ENCODE measurements around the gene TMEM132D. TPM values are rescaled to one million over a fixed set of nuclear protein-coding genes. Genes with fewer than 3 reads are reported as not detected.
A peak's percentile ranks its signal among the peaks of the same experiment; 100 is the strongest.

TMEM132D gene
- total RNA-seq: not detected

DNA sequence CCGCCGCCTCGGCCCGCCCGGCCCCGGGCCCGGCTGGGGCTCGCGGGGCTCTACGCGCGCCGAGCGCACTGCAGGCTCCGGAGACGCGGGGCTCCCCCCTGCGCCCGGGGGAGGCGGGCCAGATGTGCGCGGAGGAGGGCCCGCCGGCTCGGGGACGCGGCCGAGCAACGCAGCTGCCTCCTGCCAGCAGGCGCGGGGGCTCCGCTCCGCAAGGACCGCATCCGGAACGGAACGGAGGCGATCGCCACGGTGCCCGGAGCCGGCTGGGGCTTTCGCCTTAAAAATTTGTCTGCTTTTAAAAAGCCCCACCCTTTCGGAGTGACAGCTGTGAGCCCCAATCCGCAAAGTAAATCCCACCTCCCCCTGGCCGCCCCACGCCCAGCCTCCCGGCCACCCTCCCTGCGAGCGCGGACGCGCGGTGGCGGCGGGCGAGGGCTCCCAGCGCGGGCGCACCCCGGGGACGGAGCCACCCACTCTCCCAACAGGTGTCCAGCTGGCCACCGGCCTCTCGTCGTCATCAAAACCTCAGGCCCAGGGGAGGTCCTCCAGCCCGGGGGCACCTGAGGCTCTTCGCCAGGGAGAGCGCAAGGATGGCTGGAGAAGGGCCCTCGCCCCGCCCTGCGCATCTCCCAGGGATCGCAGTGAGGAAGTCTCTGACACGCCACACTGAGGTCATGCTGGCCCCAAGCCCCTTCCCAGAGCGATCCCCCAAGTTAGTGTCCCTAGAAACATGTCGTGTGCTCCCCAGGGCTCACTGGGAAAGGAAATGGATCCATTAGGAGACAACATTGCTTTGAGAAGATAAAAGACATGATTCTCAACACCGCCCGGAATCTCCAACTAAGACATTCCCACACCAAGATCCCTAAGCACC is at the start of gene TMEM132D:
TSS of gene TMEM132D (minus strand) at position 70 of the 874 bp plus-strand sequence.
- no peak for DNase-seq
- Mint-ChIP-seq H3K4me3 (no peak within 1 kb of the TSS), H3K36me3 (no peaks in the 10 kb centered on the region), H3K27ac (no peak within 1 kb of the TSS), H3K9me3 (no peaks in the 10 kb centered on the region), H3K27me3 (peaks cover 24% of the 10 kb centered on the region), H3K4me1 (ENCODE audit: low read depth) (no peaks in the 10 kb centered on the region)
- POLR2A ChIA-PET: no interaction called here
- CTCF ChIA-PET: no interaction called here
- intact Hi-C loops (cut with micrococcal nuclease): no loop called here

DNA sequence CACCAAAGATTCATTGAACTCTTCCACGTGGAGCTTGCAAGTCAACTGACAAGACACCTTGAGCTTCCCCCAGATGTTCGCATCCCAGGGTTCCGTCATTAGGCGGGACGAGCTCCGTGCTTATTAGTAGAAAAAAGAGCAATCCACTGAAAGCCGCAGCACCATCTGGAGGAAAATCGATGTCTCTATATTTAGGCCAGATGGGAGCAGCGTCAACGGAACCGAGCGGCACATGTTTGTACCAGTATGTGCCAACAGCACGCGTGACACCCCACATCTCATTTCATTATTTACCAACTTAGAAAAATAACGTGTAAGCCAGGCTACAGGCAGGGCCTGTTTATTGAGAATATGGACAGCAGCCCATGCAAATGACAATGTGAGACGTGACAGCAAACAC is 45.8 kb upstream of the TMEM132D start:
- POLR2A ChIA-PET: no interaction called here
- H3K9me3 Mint-ChIP-seq: peaks cover 6% of the 10 kb centered on the region
- no peak for DNase-seq
- H3K27me3 Mint-ChIP-seq: no peaks in the 10 kb centered on the region
- H3K27ac Mint-ChIP-seq: no peak overlapping the region
- intact Hi-C loops (cut with micrococcal nuclease): no loop called here
- no peaks in the 10 kb centered on the region for H3K36me3 Mint-ChIP-seq
- no peak overlapping the region for H3K4me3 Mint-ChIP-seq
- H3K4me1 Mint-ChIP-seq (ENCODE audit: low read depth): no peaks in the 10 kb centered on the region
- CTCF ChIA-PET: no interaction called here

DNA sequence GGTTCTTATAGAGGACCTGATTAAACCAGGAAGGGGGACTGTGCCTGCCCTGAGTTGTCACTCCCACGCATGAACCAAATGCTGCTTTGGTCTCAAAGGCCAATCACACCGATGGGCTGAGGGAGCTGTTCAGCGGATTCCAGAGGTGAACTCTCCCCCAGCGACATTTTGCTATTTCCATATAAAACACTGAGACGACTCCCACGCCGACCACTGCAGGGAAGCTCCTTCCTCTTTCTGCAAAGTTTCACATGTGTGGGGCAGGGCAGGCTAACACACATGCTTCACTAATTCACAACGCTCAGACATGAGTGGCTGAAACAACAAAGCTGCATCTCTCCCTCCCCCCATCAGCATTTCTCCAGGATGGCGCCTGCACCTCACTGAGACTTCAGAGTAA is 37.8 kb upstream of the TMEM132D start:
- intact Hi-C loops (cut with micrococcal nuclease): no loop called here
- POLR2A ChIA-PET: no interaction called here
- no peaks in the 10 kb centered on the region for H3K9me3 Mint-ChIP-seq
- no peaks in the 10 kb centered on the region for H3K27me3 Mint-ChIP-seq
- H3K36me3 Mint-ChIP-seq: no peaks in the 10 kb centered on the region
- H3K27ac Mint-ChIP-seq: no peak overlapping the region
- no peak for DNase-seq
- CTCF ChIA-PET: no interaction called here
- H3K4me3 Mint-ChIP-seq: no peak overlapping the region
- H3K4me1 Mint-ChIP-seq (ENCODE audit: low read depth): no peaks in the 10 kb centered on the region

DNA sequence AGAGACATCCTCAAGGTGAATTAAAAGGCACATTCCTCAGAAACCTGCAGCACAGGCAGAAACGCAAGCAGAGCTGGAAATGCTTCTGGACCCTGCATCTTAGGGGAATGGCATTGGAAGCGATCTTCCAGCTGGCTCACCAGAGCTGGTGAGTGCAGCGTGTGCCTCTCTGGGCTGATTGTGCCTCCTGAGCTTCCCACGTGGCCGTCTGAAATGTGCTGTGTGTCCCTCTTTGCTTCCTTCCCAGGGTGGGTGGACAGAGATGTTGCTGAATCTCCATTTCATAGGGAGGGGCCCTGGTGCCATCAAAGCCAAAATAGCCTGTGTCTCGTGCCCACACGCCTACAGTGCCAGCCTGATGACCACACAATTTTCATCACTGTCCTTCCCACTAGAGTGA is 34.3 kb upstream of the TMEM132D start:
- Mint-ChIP-seq H3K27me3 (no peaks in the 10 kb centered on the region), H3K4me1 (ENCODE audit: low read depth) (no peaks in the 10 kb centered on the region), H3K27ac (no peak overlapping the region), H3K9me3 (peaks cover 8% of the 10 kb centered on the region), H3K4me3 (no peak overlapping the region), H3K36me3 (no peaks in the 10 kb centered on the region)
- CTCF ChIA-PET: no interaction called here
- POLR2A ChIA-PET: no interaction called here
- no peak for DNase-seq
- intact Hi-C loops (cut with micrococcal nuclease): no loop called here

DNA sequence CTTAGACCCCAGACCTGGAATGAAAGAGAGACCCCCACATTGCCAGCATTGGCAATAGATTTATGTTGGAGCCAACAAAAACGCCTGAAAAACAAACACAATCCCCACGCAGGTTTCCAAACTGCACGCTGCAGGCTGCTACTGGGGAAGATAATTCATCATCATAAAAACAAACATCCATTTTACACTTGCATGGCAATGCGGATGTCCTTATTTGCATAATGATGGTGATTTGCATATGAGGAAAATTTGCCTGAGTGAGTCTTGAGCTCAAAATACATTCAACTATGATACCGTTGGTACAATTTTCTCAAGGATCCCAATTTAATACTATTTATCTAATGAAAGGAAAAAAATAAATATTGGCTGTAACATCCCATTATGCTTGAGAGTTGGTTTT is 33.6 kb upstream of the TMEM132D start:
- DNase-seq: no peak

DNA sequence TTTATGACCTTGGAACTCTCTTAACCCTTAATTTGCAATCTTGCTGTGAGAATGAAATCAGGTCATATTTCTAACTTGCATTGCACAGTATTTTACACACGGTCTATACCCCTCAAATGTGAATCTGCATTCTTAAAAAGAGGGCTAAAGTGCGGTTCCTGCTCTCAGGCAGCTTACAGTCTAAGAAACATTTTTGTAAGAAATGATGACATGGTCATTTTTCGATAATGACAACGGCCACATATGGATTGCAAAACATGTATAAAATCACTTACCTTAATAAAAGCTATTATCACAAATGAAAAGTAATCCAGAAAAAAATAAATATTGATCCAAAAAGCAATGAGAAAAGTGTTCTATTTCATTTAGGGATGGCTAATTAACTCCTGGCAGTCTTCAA is 24.8 kb upstream of the TMEM132D start:
- CTCF ChIA-PET: no interaction called here
- Mint-ChIP-seq H3K36me3 (no peaks in the 10 kb centered on the region), H3K9me3 (peaks cover 15% of the 10 kb centered on the region), H3K4me1 (ENCODE audit: low read depth) (no peaks in the 10 kb centered on the region), H3K27ac (no peak overlapping the region), H3K4me3 (no peak overlapping the region), H3K27me3 (no peaks in the 10 kb centered on the region)
- DNase-seq: no peak
- intact Hi-C loops (cut with micrococcal nuclease): no loop called here
- POLR2A ChIA-PET: no interaction called here

More for the DNA sequence above, 33.6 kb upstream of the TMEM132D start:
- POLR2A ChIA-PET: no interaction called here
- CTCF ChIA-PET: no interaction called here
- intact Hi-C loops (cut with micrococcal nuclease): no loop called here
- Mint-ChIP-seq H3K4me3 (no peak overlapping the region), H3K27me3 (no peaks in the 10 kb centered on the region), H3K9me3 (peaks cover 8% of the 10 kb centered on the region), H3K27ac (no peak overlapping the region), H3K4me1 (ENCODE audit: low read depth) (no peaks in the 10 kb centered on the region), H3K36me3 (no peaks in the 10 kb centered on the region)

DNA sequence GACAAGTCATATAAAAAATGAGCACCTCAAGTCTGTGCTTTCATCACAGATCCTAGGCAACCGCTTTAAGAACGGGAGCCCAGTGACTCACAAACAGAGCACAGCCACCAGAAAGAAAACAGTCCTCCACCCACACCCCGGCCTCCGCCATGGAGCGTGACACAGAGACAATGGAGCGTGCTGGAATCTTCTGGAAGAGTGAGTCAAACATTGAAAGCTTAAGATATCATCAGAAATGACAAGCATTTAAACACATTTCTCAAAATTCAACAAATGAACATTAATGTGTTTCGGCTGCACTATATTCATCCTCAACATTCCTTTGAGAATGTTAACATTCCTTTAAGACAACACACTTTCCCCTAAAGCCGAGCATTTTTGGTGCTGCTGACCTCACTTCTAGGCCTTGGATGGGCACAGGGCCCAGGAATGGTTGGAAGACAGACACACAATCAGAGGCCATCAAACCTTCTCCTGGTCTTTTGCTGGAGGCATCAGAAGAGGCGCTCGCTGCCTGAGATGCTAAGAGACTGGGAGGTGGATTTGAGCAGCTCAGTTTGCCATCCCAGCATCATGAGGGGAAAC is 23.6 kb upstream of the TMEM132D start:
- Mint-ChIP-seq H3K27ac (no peak overlapping the region), H3K27me3 (no peaks in the 10 kb centered on the region), H3K36me3 (no peaks in the 10 kb centered on the region), H3K4me3 (no peak overlapping the region), H3K9me3 (peaks cover 13% of the 10 kb centered on the region), H3K4me1 (ENCODE audit: low read depth) (no peaks in the 10 kb centered on the region)
- intact Hi-C loops (cut with micrococcal nuclease): no loop called here
- DNase-seq: no peak
- CTCF ChIA-PET: no interaction called here
- POLR2A ChIA-PET: no interaction called here

DNA sequence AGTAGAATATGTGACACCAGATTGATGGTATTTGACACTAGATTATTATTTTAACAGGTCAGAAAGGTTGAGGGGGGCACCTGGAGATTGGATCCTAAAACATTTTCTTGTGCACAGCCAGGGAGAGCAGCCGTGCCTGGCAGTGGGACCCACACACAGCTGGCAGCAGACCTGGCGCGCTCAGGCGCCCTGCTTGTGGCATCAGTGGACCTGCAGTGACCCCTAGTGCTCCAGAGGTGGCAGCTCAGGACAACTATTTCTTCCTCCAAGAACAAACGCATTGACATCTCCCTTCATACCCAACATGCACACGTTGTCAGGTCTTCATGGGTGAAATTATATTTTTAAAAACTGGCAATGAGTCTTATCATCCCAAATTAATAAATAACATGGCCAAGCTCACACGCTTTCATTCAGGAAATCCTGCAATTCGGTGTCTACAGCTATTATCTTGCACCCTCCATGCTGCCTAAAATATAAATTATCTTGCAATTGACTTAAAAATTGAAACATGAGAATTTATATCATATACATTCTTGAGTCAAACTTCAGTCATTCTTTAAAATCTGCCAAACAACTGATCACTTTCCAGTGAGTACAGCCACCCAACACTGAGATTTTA is 7.7 kb upstream of the TMEM132D start:
- Mint-ChIP-seq H3K9me3 (no peaks in the 10 kb centered on the region), H3K36me3 (no peaks in the 10 kb centered on the region), H3K4me3 (no peak overlapping the region), H3K27me3 (peaks cover 2% of the 10 kb centered on the region), H3K4me1 (ENCODE audit: low read depth) (no peaks in the 10 kb centered on the region), H3K27ac (no peak overlapping the region)
- ChIA-PET CTCF (interaction anchor here (0.7 kb wide), 1 partner anchor 1129 kb away, joined by 3 read pairs; no protein-coding TSS in a partner anchor), POLR2A (no interaction called here)
- DNase-seq: peak; percentile 32
- intact Hi-C loops (cut with micrococcal nuclease): loop anchor here (5.0 kb wide), 1 partner anchor 1129 kb away; no protein-coding TSS in a partner anchor

DNA sequence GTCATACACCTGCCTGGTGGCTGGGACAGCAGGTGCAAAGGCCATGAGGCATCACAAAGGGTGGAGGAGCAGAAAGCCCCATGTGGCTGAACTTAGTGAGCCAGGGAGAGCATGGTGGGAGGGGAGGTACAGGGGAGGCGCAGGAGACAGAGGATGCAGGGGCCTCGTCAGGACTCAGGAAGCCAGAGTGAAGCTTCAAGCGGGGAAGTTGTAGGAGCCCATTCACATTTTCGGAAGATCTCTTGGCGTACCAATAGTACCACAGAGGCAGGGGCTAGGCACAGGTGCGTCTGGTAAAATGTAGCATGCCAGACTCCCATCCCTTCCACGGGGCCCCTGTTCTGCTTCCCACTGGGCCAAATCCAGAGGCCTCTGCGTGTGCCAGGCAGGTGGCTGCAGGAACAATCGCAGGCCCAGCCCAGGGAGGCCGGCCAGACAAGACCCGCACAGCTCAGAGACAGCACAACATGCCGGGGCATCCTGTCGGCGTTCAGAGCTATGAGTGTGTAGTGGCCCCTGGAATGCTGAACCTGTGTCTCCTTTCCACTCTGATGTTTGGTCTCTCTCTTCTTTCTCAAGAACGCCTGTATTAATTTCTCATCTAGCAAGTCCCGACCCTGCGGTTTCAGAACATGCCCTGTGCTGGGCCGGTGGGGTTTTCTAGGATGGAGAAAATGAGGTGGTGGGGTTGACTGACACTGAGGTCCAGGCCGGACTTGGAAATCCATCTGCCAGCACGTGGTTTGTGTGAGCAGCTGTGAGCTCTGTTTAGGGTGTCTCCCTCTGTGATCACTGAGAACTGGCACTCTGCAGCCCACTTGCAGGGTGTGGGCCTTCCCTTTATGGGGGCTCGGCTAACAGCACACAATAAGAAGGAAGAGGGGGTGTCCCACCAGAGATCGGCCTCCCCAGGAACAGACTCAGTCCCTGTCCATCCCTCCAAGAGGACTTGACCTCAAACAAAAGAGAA is 5.5 kb upstream of the TMEM132D start:
- DNase-seq: no peak
- no peaks in the 10 kb centered on the region for H3K4me1 Mint-ChIP-seq (ENCODE audit: low read depth)
- no peak overlapping the region for H3K27ac Mint-ChIP-seq
- CTCF ChIA-PET: no interaction called here
- H3K27me3 Mint-ChIP-seq: peaks cover 13% of the 10 kb centered on the region
- H3K4me3 Mint-ChIP-seq: no peak overlapping the region
- no peaks in the 10 kb centered on the region for H3K36me3 Mint-ChIP-seq
- intact Hi-C loops (cut with micrococcal nuclease): loop anchor here (5.0 kb wide), 1 partner anchor 1127 kb away; no protein-coding TSS in a partner anchor
- POLR2A ChIA-PET: no interaction called here
- no peaks in the 10 kb centered on the region for H3K9me3 Mint-ChIP-seq

DNA sequence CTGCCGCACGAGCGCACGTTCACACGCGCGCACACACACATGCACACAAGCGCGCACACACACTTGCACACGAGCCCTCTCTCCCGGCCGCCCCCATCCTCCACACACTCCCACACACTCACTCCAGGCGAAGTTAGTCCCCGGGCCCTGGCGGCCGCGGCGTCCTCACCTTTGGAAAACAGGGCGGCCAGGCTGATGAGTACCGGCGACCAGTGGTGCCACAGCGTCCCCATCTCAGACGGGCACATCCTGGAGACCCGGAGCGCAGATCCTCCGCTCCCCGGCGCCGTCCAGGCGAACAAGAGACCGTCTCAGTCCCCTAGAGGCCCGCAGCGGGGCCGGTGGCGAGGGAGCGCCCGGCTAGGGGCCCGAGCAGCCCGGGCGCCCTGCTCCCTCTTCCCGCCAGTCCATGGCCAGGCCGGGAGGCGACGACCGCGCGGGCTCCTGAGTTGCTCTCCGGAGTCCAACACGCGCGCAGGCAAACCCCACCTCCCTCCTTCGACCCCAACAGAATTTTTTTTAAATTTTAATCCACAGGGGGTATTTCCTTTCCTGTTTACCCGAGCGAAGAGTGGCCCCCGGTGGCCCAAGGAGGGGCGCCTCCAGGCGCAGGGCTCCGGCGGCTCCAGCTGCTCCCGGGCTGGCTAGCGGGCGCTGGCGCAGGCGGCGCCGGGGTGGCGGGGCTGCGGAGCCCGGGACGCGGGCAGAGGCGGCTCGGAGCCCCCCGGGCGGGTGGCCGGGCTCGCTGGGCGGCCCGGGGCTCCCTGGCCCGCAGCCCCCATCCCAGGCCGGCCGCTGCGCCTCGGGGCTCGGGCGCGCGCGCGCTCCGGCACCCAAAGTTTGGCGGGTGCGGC is 506 bp downstream of the TMEM132D start:
- H3K27me3 Mint-ChIP-seq: peaks cover 22% of the 10 kb centered on the region
- ChIA-PET POLR2A (no interaction called here), CTCF (no interaction called here)
- H3K4me3 Mint-ChIP-seq: no peak overlapping the region
- no peaks in the 10 kb centered on the region for H3K4me1 Mint-ChIP-seq (ENCODE audit: low read depth)
- H3K27ac Mint-ChIP-seq: no peak overlapping the region
- no peaks in the 10 kb centered on the region for H3K36me3 Mint-ChIP-seq
- no peak for DNase-seq
- no peaks in the 10 kb centered on the region for H3K9me3 Mint-ChIP-seq
- intact Hi-C loops (cut with micrococcal nuclease): no loop called here

DNA sequence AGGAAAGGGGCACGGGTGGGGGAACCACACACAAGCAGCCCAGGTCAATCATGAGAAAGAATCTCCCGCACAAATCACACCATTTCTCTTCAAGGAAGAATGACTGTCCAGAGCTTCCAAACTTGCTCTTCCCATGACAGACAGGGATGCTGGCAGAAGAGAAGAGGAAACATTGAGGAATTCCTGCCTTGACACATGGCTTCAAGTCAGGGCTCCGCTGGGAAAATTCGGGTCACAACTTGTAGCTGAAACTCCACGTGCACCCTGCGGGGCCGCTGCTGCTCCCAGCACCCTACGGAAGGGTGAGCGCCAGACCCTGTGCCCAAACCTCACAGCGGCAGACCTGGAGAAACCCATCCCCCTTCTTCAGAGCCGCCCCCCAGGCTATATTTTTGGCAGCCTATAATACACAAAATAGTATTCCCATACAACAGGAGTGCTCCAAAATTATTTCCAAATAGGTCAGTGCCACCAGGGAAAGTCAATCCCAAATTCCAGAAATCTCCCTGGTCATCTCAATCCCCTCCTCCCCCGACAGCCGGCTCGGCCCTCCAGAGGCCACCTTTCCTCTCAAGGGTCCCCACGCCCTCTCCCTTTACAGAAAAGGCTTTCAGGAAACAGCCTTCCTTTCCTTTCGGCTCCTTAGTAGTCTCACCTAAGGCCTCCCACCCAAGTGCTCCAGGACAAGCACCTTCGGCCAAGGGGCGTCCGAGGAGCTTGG is 1.3 kb downstream of the TMEM132D start:
- H3K27ac Mint-ChIP-seq: no peak overlapping the region
- no peaks in the 10 kb centered on the region for H3K36me3 Mint-ChIP-seq

More for the DNA sequence above, 1.3 kb downstream of the TMEM132D start:
- H3K9me3 Mint-ChIP-seq: no peaks in the 10 kb centered on the region
- H3K27me3 Mint-ChIP-seq: peaks cover 22% of the 10 kb centered on the region
- H3K4me1 Mint-ChIP-seq (ENCODE audit: low read depth): no peaks in the 10 kb centered on the region
- H3K4me3 Mint-ChIP-seq: no peak overlapping the region
- POLR2A ChIA-PET: no interaction called here
- intact Hi-C loops (cut with micrococcal nuclease): no loop called here
- no peak for DNase-seq
- CTCF ChIA-PET: no interaction called here

All from activated CD4-positive, alpha-beta memory T cell treated with anti-CD3 and anti-CD28 coated beads for 36 hours (primary cell).